Prostate gland (tissue), 2 donors: ENCODE measurements around the gene MAML3. TPM values are rescaled to one million over a fixed set of nuclear protein-coding genes. Genes with fewer than 3 reads are reported as not detected.

ENCODE experiments used
- DNase-seq: peaks from one replicate; pipeline ENCODE4 v3.0.0-alpha.2; 2019; ENCODE audit warnings: low spot score
- H3K27ac ChIP-seq, 2 donors: fragments of 200-600 bp; sonication (generic); 2 replicates each; pipeline ENCODE4 v1.5.1; 2017 to 2019
- H3K27me3 ChIP-seq: fragments of 200-600 bp; sonication (generic); replicated peaks from 2 replicates; pipeline ENCODE4 v1.5.1; 2019; ENCODE audit not compliant: insufficient read depth
- H3K36me3 ChIP-seq, 2 donors: fragments of 200-600 bp; sonication (generic); 1 replicate in 1 of 2; 2 replicates in 1 of 2; pipeline versions ENCODE4 v1.5.1 to v1.8.1; 2017 to 2019
- H3K4me1 ChIP-seq: fragments of 200-600 bp; sonication (generic); replicated peaks from 2 replicates; pipeline ENCODE4 v1.5.1; 2019
- H3K4me3 ChIP-seq, 2 donors: fragments of 200-600 bp; sonication (generic); 2 replicates each; pipeline ENCODE4 v1.5.1; 2017 to 2019
- H3K9me3 ChIP-seq: fragments of 200-600 bp; sonication (generic); 2 replicates; pipeline ENCODE4 v1.5.1; 2017
- CTCF ChIP-seq, 4 experiments: fragments of 200-600 bp in 2 of 4; fragments of 450-650 bp in 2 of 4; sonication (generic) in 2 of 4; IDR thresholded peaks; 1 replicate in 3 of 4; 2 replicates in 1 of 4; pipeline ENCODE4 v1.5.1; 2016 to 2019; ENCODE audit warnings: antibody characterized with exemption in 4 of 4, mild to moderate bottlenecking in 2 of 4, moderate library complexity in 2 of 4
- POLR2A ChIP-seq: fragments of 450-650 bp; IDR thresholded peaks from one replicate; pipeline ENCODE4 v1.6.1; 2016; ENCODE audit warnings: antibody characterized with exemption, mild to moderate bottlenecking
- POLR2AphosphoS5 ChIP-seq: sonication (generic); formaldehyde crosslinking; IDR thresholded peaks from one replicate; pipeline ENCODE4 v1.6.1; 2017; ENCODE audit warnings: antibody characterized with exemption
- WGBS: methylation state at CpG from one replicate; pipeline ENCODE4 v1.1.5; 2018; 5-methylcytosine and 5-hydroxymethylcytosine counted together
- intact Hi-C: fragments of 100-400 bp; cut with DNase I; formaldehyde crosslinking; loops from one replicate; pipeline ENCODE4 v1.14.2; 2022
- total RNA-seq, 2 donors: library from RNA; depleted of rRNA; stranded (reverse); fragments of >200 nt; gene quantifications; one replicate each; pipeline ENCODE4 v1.1.0, GENCODE V29; 2016

MAML3 gene
- total RNA-seq, 2 donors from 2014 or later: 15.0 to 30.6 TPM

GRCh38 chr4:139845453-139846093 is 308.4 kb downstream of the MAML3 start:
- 77% methylated on average over 3 of the region's 3 CpGs for WGBS
- Histone ChIP-seq H3K36me3 (no peaks in the 10 kb centered on the region), H3K27me3 (no peaks in the 10 kb centered on the region), H3K4me3 (no peak overlapping the region), H3K9me3 (no peaks in the 10 kb centered on the region), H3K4me1 (no peaks in the 10 kb centered on the region), H3K27ac (no peak overlapping the region)
- DNase-seq: no peak
- intact Hi-C loops: no loop called here
- TF ChIP-seq POLR2A (no peak), CTCF (IDR thresholded peaks at IDR 0.05) (no peak), POLR2AphosphoS5 (no peak)

DNA sequence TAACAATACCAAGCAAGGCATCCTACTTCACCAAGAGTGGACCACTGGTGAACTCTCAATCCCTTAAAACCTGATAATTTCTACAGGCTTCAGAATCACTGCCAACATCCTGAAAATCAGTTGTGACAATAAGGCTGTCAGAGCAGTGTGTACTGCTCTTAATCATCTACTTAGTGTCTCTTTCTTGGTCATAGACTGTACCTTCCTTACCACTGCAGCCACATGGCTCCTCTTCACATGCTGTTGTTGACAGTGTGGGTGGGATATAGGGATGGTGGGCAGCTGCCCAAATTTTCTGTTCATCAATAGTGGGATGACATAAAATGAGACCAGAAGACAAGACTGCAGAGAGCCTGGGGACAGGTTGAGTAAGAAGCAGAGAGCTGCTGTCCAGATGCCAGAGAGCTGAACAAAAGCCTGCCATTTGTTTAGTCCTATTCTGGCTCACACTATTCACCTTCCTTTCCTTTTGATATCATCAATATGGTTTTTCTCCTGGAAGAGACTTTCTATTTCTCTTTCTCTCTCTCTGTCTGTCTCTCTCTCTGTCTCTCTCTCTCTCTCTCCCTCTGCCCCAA is 309.4 kb downstream of the MAML3 start:
- no peak for DNase-seq
- H3K27ac ChIP-seq: no peak overlapping the region
- intact Hi-C loops: no loop called here
- no peaks in the 10 kb centered on the region for H3K4me1 ChIP-seq
- TF ChIP-seq POLR2AphosphoS5: no peak
- no peak for TF ChIP-seq CTCF (IDR thresholded peaks at IDR 0.05)
- no peak for TF ChIP-seq POLR2A
- no peak overlapping the region for H3K4me3 ChIP-seq
- no peaks in the 10 kb centered on the region for H3K27me3 ChIP-seq
- H3K9me3 ChIP-seq: no peaks in the 10 kb centered on the region
- no peaks in the 10 kb centered on the region for H3K36me3 ChIP-seq

GRCh38 chr4:139844057-139844456 is 309.9 kb downstream of the MAML3 start:
- Histone ChIP-seq H3K27me3 (no peaks in the 10 kb centered on the region), H3K9me3 (no peaks in the 10 kb centered on the region), H3K36me3 (no peaks in the 10 kb centered on the region), H3K4me3 (no peak overlapping the region), H3K4me1 (no peaks in the 10 kb centered on the region), H3K27ac (no peak overlapping the region)
- WGBS: 95% methylated on average over 2 of the region's 2 CpGs
- DNase-seq: no peak
- intact Hi-C loops: no loop called here
- TF ChIP-seq POLR2A: no peak
- TF ChIP-seq CTCF (IDR thresholded peaks at IDR 0.05): no peak
- TF ChIP-seq POLR2AphosphoS5: no peak

- intact Hi-C loops: no loop called here
- no peak for DNase-seq
- Histone ChIP-seq H3K4me1 (no peaks in the 10 kb centered on the region), H3K27me3 (no peaks in the 10 kb centered on the region), H3K36me3 (no peaks in the 10 kb centered on the region), H3K4me3 (no peak overlapping the region), H3K27ac (no peak overlapping the region), H3K9me3 (no peaks in the 10 kb centered on the region)
- WGBS: 94% methylated on average over 5 of the region's 5 CpGs
- TF ChIP-seq POLR2A: no peak
- no peak for TF ChIP-seq CTCF (IDR thresholded peaks at IDR 0.05)
- TF ChIP-seq POLR2AphosphoS5: no peak
Observed at GRCh38 chr4:139843641-139844040, 310.3 kb downstream of the MAML3 start.
